DMS 273 treated with DMSO at 0.1 percent for 48 hours (cell line): ENCODE results near the gene RALGAPA2.

Experiments used
- DNase-seq: peaks from one replicate; lab custom pipeline; 2025; lab: John Stamatoyannopoulos, UW

Gene RALGAPA2

DNA sequence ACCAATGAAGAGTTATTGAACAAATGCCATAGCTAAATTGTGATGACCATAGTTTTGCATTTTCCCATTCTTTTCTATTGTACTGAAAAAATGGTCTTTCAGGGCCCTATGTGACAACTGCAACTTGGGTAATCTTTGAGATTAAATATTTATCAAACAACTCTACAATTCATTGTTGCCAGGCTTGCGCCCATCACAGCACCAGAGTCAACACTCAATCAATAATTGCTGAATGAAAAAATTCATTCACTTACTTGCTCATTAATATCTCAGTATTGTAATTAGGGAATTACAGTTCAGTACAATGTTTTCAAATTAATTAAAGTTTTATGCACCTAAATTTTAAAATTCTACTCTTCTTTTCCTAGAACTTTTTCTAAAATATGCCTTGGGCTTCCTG is 7.7 kb upstream of the RALGAPA2 start:
- no peak for DNase-seq

GRCh38 chr20:20719411-20719810 is 7.0 kb upstream of the RALGAPA2 start:
- no peak for DNase-seq

DNA sequence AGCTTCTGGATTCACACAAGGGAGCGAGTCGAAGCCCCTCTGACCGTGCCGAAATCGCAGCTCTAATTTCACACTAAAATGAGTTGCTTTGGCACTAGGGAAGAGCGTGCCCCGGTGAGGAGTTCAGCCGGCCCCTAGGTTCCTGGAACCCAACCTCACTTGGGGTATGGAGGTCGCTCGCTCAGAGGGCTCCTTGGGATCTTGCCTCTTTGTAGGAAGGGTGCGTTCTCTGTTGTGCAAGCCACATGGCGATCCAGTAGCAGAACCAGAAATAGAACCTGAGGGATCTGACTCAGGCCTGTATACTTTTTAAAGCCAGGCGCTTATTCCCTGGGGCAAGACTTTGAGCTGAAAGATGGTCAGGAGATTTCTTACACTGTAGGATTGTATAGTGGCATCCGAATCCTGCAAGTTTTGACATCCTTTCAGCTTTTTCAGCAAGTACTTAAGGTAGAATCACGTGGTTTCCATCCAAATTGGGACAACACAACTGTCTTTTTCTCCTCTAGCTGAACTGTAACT is 861 bp upstream of the RALGAPA2 start:
- no peak for DNase-seq

DNA sequence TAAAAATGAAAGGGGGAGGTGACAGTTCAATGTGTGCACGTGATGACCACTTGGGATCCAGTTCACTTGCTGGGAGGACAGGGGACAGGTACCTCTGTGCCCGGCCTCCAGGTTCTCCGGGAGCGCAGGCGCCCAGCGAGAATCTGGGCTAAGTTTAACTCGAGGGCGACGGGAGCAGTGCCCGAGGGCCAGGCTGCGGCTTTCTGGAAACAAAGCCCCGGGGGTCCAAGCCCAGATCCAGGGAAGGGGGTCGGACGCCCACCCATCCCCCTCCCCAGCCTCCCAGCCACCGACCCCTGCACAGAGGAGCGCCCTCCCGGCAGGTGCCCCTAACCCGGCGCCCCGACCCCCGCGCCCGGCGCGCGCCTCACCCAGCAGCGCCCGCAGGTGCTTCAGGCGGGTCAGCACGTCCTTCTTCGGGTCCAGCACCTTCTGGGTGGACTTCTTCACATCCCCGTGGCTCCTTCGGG is 405 bp downstream of the RALGAPA2 start:
- DNase-seq = no peak

- no peak for DNase-seq
Measured at GRCh38 chr20:20711413-20711812, 1.0 kb downstream of the RALGAPA2 start.

DNA sequence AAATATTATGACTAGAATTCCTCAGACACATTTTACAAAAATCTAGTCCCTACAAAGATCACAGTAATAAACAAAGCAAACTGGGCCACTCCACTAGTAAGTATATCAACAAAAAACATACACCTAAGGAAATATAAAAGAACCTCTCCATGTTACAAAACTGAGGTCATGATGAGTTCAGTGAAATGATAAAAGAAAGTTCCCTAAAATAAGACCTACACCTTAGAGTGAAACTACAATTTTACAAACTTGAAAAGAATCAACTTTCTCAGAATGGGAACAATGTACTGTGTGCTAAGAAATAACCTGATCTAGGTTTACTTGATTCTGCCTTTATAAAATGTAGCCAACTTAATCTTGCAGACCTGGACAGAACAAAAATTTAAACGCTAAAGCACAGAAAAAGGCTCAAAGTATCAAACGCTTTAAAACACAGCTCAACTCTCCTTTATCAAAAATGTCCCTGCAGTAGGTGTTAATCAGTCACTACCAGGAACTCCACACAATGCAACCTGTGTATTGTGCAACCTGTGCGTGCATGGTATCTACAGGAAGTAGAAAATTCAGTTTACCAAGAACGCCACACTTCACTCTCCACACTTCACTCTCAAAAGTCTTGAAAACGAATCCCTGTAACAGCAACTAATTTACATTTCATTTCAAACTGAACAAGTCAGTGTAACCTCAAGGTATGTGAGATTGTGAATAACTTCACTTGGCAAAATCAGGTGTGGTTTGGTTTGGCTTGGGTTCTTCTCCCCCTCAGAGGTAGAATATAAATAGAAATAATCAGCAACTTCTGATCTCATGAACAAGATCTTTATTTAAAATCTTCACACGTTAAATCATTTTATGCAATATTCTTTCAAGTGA is 1.8 kb downstream of the RALGAPA2 start:
- DNase-seq = no peak

GRCh38 chr20:20709887-20710286 is 2.6 kb downstream of the RALGAPA2 start:
- no peak for DNase-seq

- DNase-seq = no peak
Measured at GRCh38 chr20:20706285-20706684, 6.2 kb downstream of the RALGAPA2 start.

DNA sequence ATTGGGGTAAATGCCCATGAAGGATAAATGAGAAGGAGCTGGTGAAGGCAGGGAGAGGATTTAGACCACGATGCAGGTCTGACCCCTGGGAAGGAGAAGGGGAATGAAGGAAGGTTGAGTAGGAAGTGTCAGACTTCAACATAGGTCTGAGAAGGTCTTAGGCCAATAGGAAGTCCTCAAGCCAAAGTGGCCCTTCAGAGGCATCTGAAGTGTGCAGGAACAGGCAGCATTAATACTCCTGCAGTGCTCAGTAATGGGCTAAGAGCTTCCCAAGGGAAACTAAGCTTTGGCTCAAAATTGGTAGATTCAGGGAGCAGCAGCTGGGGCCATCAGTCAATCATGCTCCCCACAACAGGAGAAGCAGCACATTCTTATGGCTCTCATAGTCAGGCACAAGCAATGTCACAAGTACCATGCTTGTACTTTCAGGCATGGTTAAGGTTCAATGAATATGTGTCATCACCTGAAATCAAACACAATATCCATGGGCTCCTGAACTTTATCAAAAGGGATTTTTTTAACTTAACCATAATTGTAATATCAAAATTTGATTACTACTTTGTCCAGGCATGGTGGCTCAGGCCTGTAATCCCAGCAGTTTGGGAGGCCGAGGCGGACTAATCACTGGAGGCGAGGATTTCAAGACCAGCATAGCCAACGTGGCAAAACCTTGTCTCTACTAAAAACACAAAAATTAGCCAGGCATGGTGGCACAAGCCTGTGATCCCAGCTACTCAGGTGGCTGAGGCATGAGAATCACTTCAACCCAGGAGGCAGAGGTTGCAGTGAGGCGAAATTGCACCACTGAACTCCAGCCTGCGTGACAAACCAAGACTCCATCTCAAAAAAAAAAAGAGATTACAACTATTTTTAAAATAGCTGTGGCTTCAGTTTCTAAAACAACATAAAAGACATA is 9.9 kb downstream of the RALGAPA2 start:
- no peak for DNase-seq

DNA sequence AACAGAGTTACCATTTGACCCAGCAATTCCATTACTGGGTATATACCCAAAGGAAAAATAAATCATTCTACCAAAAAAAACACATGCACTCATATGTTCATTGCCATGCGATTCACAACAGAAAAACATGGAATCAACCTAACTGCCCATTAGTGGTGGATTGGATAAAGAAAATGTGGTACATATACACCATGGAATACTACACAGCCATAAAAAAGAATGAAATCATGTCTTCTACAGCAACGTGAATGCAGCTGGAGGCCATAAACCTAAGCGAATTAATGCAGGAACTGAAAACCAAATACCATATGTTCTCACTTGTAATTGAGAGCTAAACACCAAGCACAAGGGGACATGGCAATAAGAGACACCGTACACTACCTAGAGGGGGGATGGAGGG is 12.5 kb downstream of the RALGAPA2 start:
- no peak for DNase-seq

GRCh38 chr20:20699144-20699543 is 13.3 kb downstream of the RALGAPA2 start:
- DNase-seq = no peak

DNA sequence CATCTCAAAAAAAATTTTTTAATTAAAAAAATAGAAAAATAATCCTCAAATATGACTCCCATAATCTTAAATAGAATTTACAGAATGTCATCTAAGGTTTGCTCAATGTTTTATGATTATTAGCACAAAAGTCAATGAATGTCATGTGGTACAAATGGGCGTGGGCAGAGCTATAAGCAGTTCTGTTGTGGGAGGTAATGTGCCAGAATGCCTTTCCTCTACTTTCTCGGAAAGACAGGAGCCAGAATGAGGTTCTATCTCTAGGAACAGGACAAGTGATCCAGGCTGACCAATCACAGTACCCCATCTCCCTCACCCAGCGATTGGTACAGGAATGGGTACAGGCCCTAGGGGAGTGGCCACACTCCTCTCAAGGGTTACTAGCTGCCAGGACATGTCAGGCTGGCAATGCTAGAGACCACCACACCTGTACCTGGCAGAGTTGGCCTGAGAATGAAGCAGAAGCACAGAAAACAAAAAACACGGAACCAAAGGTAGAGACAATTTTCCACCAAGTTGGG is 15.1 kb downstream of the RALGAPA2 start:
- no peak for DNase-seq

DNA sequence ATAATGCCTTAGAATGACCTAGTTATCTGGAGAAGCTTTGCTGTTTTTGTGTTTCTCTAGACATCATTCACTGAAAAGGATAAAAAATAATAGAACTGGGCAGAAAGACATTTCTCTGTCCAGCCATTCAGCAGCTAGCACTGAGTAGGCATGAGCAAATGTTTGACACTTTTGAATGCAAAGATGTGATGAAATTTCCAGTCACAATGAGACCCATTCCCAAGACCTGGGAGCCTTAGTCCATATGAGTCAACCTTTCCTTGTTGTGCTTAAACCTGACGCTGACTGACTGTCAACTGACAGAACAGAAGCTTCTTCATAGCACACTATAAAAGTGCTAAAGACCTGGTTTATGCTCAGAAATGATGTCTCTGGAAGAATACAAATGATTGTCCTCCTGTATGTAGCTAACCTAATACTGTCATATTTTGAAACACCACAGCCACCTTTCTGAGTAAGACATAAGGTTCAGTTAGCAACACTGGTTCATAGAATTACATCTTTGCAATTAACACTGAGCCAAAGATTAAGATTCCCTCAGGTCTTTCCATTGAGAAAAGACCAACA is 17.1 kb downstream of the RALGAPA2 start:
- no peak for DNase-seq

- DNase-seq = no peak
Measured at GRCh38 chr20:20694591-20694990, 17.9 kb downstream of the RALGAPA2 start.

- no peak for DNase-seq
Measured at GRCh38 chr20:20692587-20692986, 19.9 kb downstream of the RALGAPA2 start.

GRCh38 chr20:20691477-20692235 is 20.8 kb downstream of the RALGAPA2 start:
- DNase-seq = no peak

GRCh38 chr20:20690676-20691476 is 21.6 kb downstream of the RALGAPA2 start:
- no peak for DNase-seq

DNA sequence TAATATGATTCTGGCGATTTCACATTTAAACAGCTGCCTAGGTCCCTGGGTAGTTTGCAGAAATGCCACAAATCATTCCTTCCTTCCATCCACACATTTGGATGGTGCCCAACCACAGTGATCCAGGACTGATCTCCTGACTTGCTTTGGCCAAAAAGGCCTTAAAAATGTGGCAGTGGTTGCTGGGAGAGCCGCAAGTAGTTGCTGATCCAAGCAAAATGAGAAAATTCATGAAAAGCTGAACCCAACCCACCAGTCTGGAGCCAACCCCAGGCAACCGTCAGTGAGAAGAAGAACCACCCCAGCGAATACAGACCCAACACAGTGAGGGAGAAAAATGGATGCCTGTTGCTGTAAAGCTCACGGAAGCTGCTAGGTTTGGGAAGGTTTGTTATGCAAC is 25.1 kb downstream of the RALGAPA2 start:
- DNase-seq = no peak

- peak; percentile 60 for DNase-seq
Measured at GRCh38 chr20:20685635-20686034, 26.8 kb downstream of the RALGAPA2 start.
